K562 (cell line): ENCODE results near the gene ABLIM2. TPM values are rescaled to one million over a fixed set of nuclear protein-coding genes. Genes with fewer than 3 reads are reported as not detected.

Experiments
- ATAC-seq: fragments of 200-7000 bp; cut with Tn5 transposase; 3 replicates; pipeline ENCODE4 v1.9.1; 2020; ENCODE audit warnings: moderate library complexity
- BruUV-seq: library from RNA; stranded (reverse); fragments of 400-500 nt; replicated peaks from 2 replicates; lab custom pipeline; 2021; lab: Mats Ljungman, UMichigan
- CTCF ChIA-PET: fragments of 300-600 bp; formaldehyde crosslinking; extraction: SDS; loops from one replicate; lab custom pipeline; 2021; ENCODE audit warnings: low intra/inter-chr PET ratio; lab: Yijun Ruan, JAX
- POLR2A ChIA-PET: fragments of 300-600, 350-650 bp; sonication (Branson Sonifier 250); formaldehyde crosslinking; extraction: SDS; loops from one replicate; lab custom pipeline; 2021; ENCODE audit warnings: antibody characterized with exemption, inconsistent platforms; lab: Yijun Ruan, JAX
- DNase-seq, 4 experiments: peaks; one replicate each; pipeline versions ENCODE4 v3.0.0 to v3.0.0-alpha.2; 2011 to 2018; ENCODE audit warnings: low spot score in 3 of 4, mixed read lengths in 3 of 4; ENCODE audit errors: extremely low read depth in 1 of 4
- FAIRE-seq: peaks from 2 replicates; lab custom pipeline; 2011; peaks lifted over from hg19 to GRCh38; lab: Jason Lieb, UNC
- H2AFZ ChIP-seq: 2 replicates; pipeline ENCODE4 v1.6.0; 2011; ENCODE audit warnings: low read depth, low read length, control low read depth, inconsistent platforms
- H3K27ac ChIP-seq: fragments of 200-600 bp; 3 replicates; pipeline ENCODE4 v1.8.0; 2011; ENCODE audit warnings: low read depth, mild to moderate bottlenecking, control low read depth, inconsistent platforms, low read length, moderate library complexity, mixed read lengths; ENCODE audit errors: extremely low read depth
- H3K27me3 ChIP-seq, 2 experiments: fragments of 300-600 bp in 1 of 2; 2 replicates in 1 of 2; 3 replicates in 1 of 2; pipeline versions ENCODE4 v1.6.0 to v1.8.0; 2011; ENCODE audit warnings: inconsistent platforms in 2 of 2, low read length in 2 of 2, mild to moderate bottlenecking in 1 of 2, mixed read lengths in 1 of 2, moderate library complexity in 1 of 2; ENCODE audit not compliant: control insufficient read depth in 2 of 2, insufficient read depth in 2 of 2
- H3K36me3 ChIP-seq: fragments of 300-600 bp; 3 replicates; pipeline ENCODE4 v1.8.0; 2011; ENCODE audit warnings: mild to moderate bottlenecking, low read length, inconsistent platforms; ENCODE audit not compliant: control insufficient read depth, insufficient read depth
- H3K4me1 ChIP-seq, 2 experiments: fragments of 200-600 bp in 1 of 2; replicated peaks in 1 of 2; 2 replicates in 1 of 2; 3 replicates in 1 of 2; pipeline versions ENCODE4 v1.5.1 to v1.8.0; 2011; ENCODE audit warnings: inconsistent platforms in 2 of 2, low read length in 2 of 2, mild to moderate bottlenecking in 1 of 2, mixed read lengths in 1 of 2, moderate library complexity in 1 of 2; ENCODE audit not compliant: control insufficient read depth in 2 of 2, insufficient read depth in 2 of 2
- H3K4me2 ChIP-seq: 2 replicates; pipeline ENCODE4 v1.6.1; 2011; ENCODE audit warnings: low read length, control low read depth, inconsistent platforms, mixed read lengths; ENCODE audit not compliant: insufficient read depth
- H3K4me3 ChIP-seq: fragments of 200-600 bp; sonication (generic), shearing (Covaris generic); 2 replicates; pipeline ENCODE4 v1.5.1; 2016; ENCODE audit warnings: control low read depth, inconsistent platforms
- H3K79me2 ChIP-seq: fragments of 200-600 bp; 3 replicates; pipeline ENCODE4 v1.8.0; 2011; ENCODE audit warnings: low read length, inconsistent platforms; ENCODE audit not compliant: control insufficient read depth, insufficient read depth
- H3K9ac ChIP-seq, 2 experiments: 2 replicates each; pipeline versions ENCODE4 v1.6.0 to v1.6.1; 2011; ENCODE audit warnings: low read depth in 2 of 2, low read length in 2 of 2, control low read depth in 1 of 2, inconsistent platforms in 1 of 2, mild to moderate bottlenecking in 1 of 2, mixed read lengths in 1 of 2; ENCODE audit not compliant: insufficient read depth in 1 of 2
- H3K9me1 ChIP-seq: one replicate; pipeline ENCODE4 v1.6.0; 2011; ENCODE audit warnings: inconsistent platforms, mild to moderate bottlenecking, low read length, moderate library complexity; ENCODE audit not compliant: control insufficient read depth, insufficient read depth
- H3K9me3 ChIP-seq: replicated peaks from 2 replicates; pipeline ENCODE4 v1.5.1; 2011; ENCODE audit warnings: low read depth, low read length, inconsistent platforms; ENCODE audit not compliant: control insufficient read depth, insufficient read depth
- H4K20me1 ChIP-seq: replicated peaks from 2 replicates; pipeline ENCODE4 v1.6.1; 2011; ENCODE audit warnings: low read length, inconsistent platforms, mixed read lengths; ENCODE audit not compliant: control insufficient read depth, insufficient read depth
- CBX1 ChIP-seq: sonication (generic); IDR thresholded peaks from 2 replicates; pipeline ENCODE4 v1.6.1; 2016; ENCODE audit warnings: antibody characterized with exemption, low read depth, mild to moderate bottlenecking
- GTF2F1 ChIP-seq: IDR thresholded peaks from 2 replicates; pipeline ENCODE4 v1.6.1; 2011; ENCODE audit warnings: low read depth, low read length, improper control_type of control experiment
- JUNB ChIP-seq: fragments of 450-650 bp; formaldehyde crosslinking; conservative IDR thresholded peaks from 2 replicates; pipeline ENCODE4 v1.4.0; 2020; ENCODE audit warnings: mild to moderate bottlenecking
- NFATC3 ChIP-seq: fragments of 450-650 bp; IDR thresholded peaks from 2 replicates; pipeline ENCODE4 v1.6.1; 2017; ENCODE audit warnings: mild to moderate bottlenecking
- NUFIP1 ChIP-seq: fragments of 450-650 bp; IDR thresholded peaks from 2 replicates; pipeline ENCODE4 v1.6.1; 2018; ENCODE audit not compliant: partially characterized antibody
- ZEB2 ChIP-seq: fragments of 450-650 bp; IDR thresholded peaks from 2 replicates; pipeline ENCODE4 v1.6.1; 2016
- ZNF134 ChIP-seq: fragments of 250-450 bp; sonication (Bioruptor Pico); conservative IDR thresholded peaks from 2 replicates; pipeline ENCODE4 v1.4.0; 2020
- ZNF282 ChIP-seq: sonication (generic); formaldehyde crosslinking; IDR thresholded peaks from 2 replicates; pipeline ENCODE4 v1.8.1; 2023; ENCODE audit warnings: missing genetic modification reagents
- WGBS: fragments of 100-300 bp; shearing (Covaris generic); methylation state at CpG from one replicate; pipeline ENCODE4 v1.1.6; 2016; ENCODE audit warnings: low coverage, mixed read lengths; ENCODE audit not compliant: insufficient coverage; ENCODE audit errors: missing lambda C conversion rate; 5-methylcytosine and 5-hydroxymethylcytosine counted together
- in situ Hi-C: fragments of 300-500 bp; cut with MboI; formaldehyde crosslinking; loops from 4 replicates; pipeline ENCODE4 v1.15.0; 2018; ENCODE audit warnings: inconsistent platforms, mixed read lengths
- intact Hi-C: fragments of 100-400 bp; cut with micrococcal nuclease; formaldehyde crosslinking; loops from 2 replicates; pipeline ENCODE4 v1.14.2; 2022
- polyA plus RNA-seq, 8 experiments: library from polyadenylated mRNA; depleted of rRNA in 4 of 8; stranded (reverse) in 5 of 8; unstranded in 3 of 8; fragments of >200 nt; fragmentation: Nextera tagmentation in 2 of 8; fragmentation: Illumina TruSeq in 1 of 8; extraction: Ambion mirVana in 2 of 8; extraction: Trizol in 1 of 8; gene quantifications; 2 replicates each; pipeline versions ENCODE4 v1.2.1 to v1.2.3, GENCODE V29; 2011 to 2014; ENCODE audit warnings: inconsistent platforms in 1 of 8, missing spikeins in 1 of 8
- total RNA-seq, 7 experiments: library from RNA; depleted of rRNA in 6 of 7; stranded (reverse); fragments of >200 nt in 6 of 7; fragmentation: Illumina TruSeq in 2 of 7; extraction: Trizol in 2 of 7; gene quantifications; 2 replicates each; pipeline versions ENCODE4 v1.2.1 to v1.2.3, GENCODE V29; 2011 to 2021; ENCODE audit warnings: low replicate concordance in 1 of 7
- TF ChIP-seq, protein P1 (sequence below): fragments of 250-450 bp; sonication (Bioruptor Pico); IDR thresholded peaks from 2 replicates; pipeline ENCODE4 v1.8.0; 2022; ENCODE audit warnings: inconsistent platforms
- TF ChIP-seq, protein P2 (sequence below): fragments of 450-650 bp; formaldehyde crosslinking; IDR thresholded peaks from 2 replicates; pipeline ENCODE4 v1.4.0; 2020; ENCODE audit warnings: mild to moderate bottlenecking, mixed read lengths
- TF ChIP-seq, protein P3 (sequence below): sonication (generic); formaldehyde crosslinking; IDR thresholded peaks from 2 replicates; pipeline ENCODE4 v1.8.0; 2022; ENCODE audit warnings: mild to moderate bottlenecking, missing genetic modification reagents
- TF ChIP-seq, protein P4 (sequence below): sonication (generic); formaldehyde crosslinking; IDR thresholded peaks from 2 replicates; pipeline ENCODE4 v1.8.0; 2022; ENCODE audit warnings: mild to moderate bottlenecking, low read depth, missing genetic modification reagents
- TF ChIP-seq, protein P5 (sequence below): fragments of 250-450 bp; sonication (Bioruptor Pico); IDR thresholded peaks from 2 replicates; pipeline ENCODE4 v1.4.0; 2020; ENCODE audit warnings: mild to moderate bottlenecking, moderate library complexity, borderline replicate concordance

ABLIM2 gene
- total and polyA plus RNA-seq, 9 of the 15 experiments (the other 6 are each of a cell fraction or from before 2014, with no cell fraction given): not detected

DNA sequence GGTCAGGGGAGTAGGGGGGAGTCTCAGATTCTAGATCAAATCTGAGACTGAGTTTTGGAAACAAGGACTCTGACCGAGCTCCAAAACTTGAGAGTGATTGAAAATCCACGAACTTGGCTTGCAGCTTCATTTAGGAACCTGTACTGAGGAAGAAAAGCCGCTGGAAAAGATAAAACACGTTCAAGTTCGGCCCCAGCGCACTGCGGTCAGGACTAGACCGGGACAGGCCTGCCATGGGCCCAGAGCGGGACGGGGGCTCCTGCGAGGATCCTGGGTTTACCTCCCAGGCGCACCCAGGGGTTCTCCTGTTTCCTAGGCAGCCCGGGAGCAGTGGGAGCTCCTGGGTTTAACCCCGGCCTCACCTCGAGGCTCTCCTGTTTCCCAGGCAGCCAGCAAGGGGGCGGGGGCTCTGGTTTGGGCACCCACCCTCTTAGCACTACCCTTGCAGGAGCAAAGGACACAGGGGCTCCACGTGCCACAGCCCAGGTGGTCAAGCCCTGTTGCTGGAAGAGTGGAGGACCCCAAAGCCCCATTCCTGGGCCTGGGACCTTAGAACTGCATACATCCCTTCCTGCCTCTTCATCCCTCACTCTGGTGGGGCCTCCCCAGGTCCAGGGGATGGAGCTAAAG lies 74.5 kb downstream of the ABLIM2 start:
- intact Hi-C loops: no loop called here
- Histone ChIP-seq H3K4me1 (peaks cover 0 to 8% of the 10 kb centered on the region in 2 experiments; a peak in 2 of 5 replicates), H3K36me3 (no peaks in the 10 kb centered on the region), H3K9ac (no peak overlapping the region), H2AFZ (no peak overlapping the region), H3K27ac (no peak overlapping the region), H4K20me1 (peaks cover 20% of the 10 kb centered on the region), H3K27me3 (peaks cover 3 to 48% of the 10 kb centered on the region in 2 experiments; a peak in 2 of 5 replicates), H3K4me3 (no peak overlapping the region), H3K9me3 (no peaks in the 10 kb centered on the region), H3K79me2 (no peaks in the 10 kb centered on the region), H3K4me2 (no peak overlapping the region), H3K9me1 (no peaks in the 10 kb centered on the region)
- WGBS: 2% methylated on average over 14 of the region's 17 CpGs
- ChIA-PET CTCF (no interaction called here), POLR2A (interaction anchor here (0.6 to 1.2 kb wide), 4 partner anchors 30 to 139 kb away, joined by 3 to 6 read pairs (median 4); no protein-coding TSS in a partner anchor)
- ATAC-seq: no peak
- in situ Hi-C loops: no loop called here
- no TSS peak for BruUV-seq
- no peak for FAIRE-seq
- no peak for DNase-seq
- TF ChIP-seq, protein P1, sequence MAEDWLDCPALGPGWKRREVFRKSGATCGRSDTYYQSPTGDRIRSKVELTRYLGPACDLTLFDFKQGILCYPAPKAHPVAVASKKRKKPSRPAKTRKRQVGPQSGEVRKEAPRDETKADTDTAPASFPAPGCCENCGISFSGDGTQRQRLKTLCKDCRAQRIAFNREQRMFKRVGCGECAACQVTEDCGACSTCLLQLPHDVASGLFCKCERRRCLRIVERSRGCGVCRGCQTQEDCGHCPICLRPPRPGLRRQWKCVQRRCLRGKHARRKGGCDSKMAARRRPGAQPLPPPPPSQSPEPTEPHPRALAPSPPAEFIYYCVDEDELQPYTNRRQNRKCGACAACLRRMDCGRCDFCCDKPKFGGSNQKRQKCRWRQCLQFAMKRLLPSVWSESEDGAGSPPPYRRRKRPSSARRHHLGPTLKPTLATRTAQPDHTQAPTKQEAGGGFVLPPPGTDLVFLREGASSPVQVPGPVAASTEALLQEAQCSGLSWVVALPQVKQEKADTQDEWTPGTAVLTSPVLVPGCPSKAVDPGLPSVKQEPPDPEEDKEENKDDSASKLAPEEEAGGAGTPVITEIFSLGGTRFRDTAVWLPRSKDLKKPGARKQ (CRISPR knock-in tag): no peak
- no peak for TF ChIP-seq NFATC3
- TF ChIP-seq ZNF134 (CRISPR knock-in tag): no peak
- TF ChIP-seq, protein P2, sequence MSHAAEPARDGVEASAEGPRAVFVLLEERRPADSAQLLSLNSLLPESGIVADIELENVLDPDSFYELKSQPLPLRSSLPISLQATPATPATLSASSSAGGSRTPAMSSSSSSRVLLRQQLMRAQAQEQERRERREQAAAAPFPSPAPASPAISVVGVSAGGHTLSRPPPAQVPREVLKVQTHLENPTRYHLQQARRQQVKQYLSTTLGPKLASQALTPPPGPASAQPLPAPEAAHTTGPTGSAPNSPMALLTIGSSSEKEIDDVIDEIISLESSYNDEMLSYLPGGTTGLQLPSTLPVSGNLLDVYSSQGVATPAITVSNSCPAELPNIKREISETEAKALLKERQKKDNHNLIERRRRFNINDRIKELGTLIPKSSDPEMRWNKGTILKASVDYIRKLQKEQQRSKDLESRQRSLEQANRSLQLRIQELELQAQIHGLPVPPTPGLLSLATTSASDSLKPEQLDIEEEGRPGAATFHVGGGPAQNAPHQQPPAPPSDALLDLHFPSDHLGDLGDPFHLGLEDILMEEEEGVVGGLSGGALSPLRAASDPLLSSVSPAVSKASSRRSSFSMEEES (CRISPR knock-in tag): no peak
- TF ChIP-seq, protein P3, sequence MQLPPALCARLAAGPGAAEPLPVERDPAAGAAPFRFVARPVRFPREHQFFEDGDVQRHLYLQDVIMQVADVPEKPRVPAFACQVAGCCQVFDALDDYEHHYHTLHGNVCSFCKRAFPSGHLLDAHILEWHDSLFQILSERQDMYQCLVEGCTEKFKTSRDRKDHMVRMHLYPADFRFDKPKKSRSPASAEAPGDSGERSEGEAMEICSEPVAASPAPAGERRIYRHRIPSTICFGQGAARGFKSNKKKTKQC (CRISPR knock-in tag): no peak
- TF ChIP-seq ZEB2: no peak
- TF ChIP-seq, protein P4, sequence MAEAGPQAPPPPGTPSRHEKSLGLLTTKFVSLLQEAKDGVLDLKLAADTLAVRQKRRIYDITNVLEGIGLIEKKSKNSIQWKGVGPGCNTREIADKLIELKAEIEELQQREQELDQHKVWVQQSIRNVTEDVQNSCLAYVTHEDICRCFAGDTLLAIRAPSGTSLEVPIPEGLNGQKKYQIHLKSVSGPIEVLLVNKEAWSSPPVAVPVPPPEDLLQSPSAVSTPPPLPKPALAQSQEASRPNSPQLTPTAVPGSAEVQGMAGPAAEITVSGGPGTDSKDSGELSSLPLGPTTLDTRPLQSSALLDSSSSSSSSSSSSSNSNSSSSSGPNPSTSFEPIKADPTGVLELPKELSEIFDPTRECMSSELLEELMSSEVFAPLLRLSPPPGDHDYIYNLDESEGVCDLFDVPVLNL (CRISPR knock-in tag): no peak
- no peak for TF ChIP-seq ZNF282 (CRISPR knock-in tag)
- TF ChIP-seq CBX1: no peak
- no peak for TF ChIP-seq GTF2F1
- no peak for TF ChIP-seq NUFIP1
- TF ChIP-seq JUNB (CRISPR knock-in tag): no peak
- TF ChIP-seq, protein P5, sequence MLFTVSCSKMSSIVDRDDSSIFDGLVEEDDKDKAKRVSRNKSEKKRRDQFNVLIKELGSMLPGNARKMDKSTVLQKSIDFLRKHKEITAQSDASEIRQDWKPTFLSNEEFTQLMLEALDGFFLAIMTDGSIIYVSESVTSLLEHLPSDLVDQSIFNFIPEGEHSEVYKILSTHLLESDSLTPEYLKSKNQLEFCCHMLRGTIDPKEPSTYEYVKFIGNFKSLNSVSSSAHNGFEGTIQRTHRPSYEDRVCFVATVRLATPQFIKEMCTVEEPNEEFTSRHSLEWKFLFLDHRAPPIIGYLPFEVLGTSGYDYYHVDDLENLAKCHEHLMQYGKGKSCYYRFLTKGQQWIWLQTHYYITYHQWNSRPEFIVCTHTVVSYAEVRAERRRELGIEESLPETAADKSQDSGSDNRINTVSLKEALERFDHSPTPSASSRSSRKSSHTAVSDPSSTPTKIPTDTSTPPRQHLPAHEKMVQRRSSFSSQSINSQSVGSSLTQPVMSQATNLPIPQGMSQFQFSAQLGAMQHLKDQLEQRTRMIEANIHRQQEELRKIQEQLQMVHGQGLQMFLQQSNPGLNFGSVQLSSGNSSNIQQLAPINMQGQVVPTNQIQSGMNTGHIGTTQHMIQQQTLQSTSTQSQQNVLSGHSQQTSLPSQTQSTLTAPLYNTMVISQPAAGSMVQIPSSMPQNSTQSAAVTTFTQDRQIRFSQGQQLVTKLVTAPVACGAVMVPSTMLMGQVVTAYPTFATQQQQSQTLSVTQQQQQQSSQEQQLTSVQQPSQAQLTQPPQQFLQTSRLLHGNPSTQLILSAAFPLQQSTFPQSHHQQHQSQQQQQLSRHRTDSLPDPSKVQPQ (CRISPR knock-in tag): no peak
